Measurements from ENCODE around the gene ZBTB7C. TPM values are rescaled to one million over a fixed set of nuclear protein-coding genes. Genes with fewer than 3 reads are reported as not detected.

ZBTB7C gene
- total RNA-seq, 1 donor from 2014 or later: 15.0 TPM

DNA sequence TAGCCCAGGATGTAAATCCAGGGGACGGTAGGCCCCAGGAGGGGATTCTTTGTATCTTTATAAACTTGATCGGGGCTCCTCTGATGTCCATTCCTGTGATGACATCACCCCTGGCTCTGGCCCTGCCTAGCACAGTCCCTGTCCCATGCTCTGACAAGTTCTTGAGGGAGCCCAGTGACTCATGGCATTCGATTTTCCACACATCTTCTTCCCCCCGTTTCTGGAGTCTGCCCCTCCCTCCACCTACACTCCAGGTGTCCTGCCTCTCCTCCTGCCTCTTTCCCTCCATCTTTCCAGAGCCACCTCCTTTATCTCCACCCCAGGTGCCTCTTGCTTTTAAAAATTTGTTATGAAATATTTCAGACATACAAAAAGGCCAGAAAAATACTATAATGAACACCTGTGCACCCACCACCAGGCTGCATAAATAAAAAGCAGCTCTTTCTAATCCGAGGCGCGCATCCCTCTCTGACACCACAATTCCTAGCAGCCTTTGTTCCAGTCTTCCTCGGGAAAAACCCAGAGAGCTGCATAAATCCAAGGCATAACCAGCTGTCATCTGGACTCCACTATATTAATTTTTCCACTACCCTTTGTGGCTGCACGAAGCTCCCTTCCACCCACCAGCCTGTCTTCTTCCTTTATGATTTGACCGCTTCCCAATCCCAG, 207.7 kb downstream of the ZBTB7C start:
- Histone ChIP-seq H3K27me3 (ENCODE audit: low read depth) (no peaks in the 10 kb centered on the region), H3K4me1 (no peaks in the 10 kb centered on the region), H3K27ac (no peak overlapping the region), H3K9me3 (no peaks in the 10 kb centered on the region), H3K4me3 (no peak overlapping the region), H3K36me3 (no peaks in the 10 kb centered on the region)
- DNase-seq: no peak
- intact Hi-C loops (cut with DNase I): no loop called here
- ATAC-seq: no peak
- TF ChIP-seq CTCF (IDR thresholded peaks at IDR 0.05): no peak

DNA sequence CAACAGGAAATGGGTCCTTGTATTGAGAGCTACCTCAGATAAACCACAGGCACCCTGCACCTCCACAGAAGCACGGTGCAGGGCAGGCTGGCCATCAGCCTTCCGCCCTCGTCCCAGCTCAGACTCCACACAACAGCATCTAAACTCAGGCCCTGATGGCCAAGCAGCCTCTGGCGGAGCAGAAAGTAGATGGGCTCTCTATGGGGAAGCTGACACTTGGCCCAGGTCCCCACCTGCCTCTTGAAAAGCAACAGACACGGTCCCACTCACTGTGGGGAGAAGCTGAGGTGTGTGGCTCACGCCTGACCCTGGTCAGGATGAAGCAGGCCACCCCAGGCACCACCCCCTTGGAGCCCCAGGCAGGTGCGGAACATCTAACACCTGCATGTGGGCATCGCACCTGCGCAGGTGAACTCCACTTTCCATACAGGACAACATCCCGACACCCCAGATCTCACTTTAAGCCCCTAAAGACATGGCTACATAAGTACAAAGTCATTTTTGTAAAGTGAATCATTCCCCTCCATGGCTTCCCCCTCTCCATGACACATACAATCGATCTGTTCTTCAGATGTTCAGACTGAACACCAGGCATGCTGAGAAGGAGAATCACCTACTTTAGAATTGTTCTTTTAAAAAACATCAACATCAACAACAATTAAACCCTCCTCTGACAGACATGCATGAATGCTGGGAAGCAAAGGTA, 208.4 kb downstream of the ZBTB7C start:
- no peak for TF ChIP-seq CTCF (IDR thresholded peaks at IDR 0.05)
- Histone ChIP-seq H3K27me3 (ENCODE audit: low read depth) (no peaks in the 10 kb centered on the region), H3K27ac (no peak overlapping the region), H3K4me1 (no peaks in the 10 kb centered on the region), H3K9me3 (no peaks in the 10 kb centered on the region), H3K4me3 (no peak overlapping the region), H3K36me3 (no peaks in the 10 kb centered on the region)
- DNase-seq (no peak), ATAC-seq (no peak)
- intact Hi-C loops (cut with DNase I): no loop called here

- Histone ChIP-seq H3K9me3 (no peaks in the 10 kb centered on the region), H3K4me3 (no peak overlapping the region), H3K27ac (no peak overlapping the region), H3K36me3 (no peaks in the 10 kb centered on the region), H3K4me1 (peaks cover 6% of the 10 kb centered on the region), H3K27me3 (ENCODE audit: low read depth) (no peaks in the 10 kb centered on the region)
- TF ChIP-seq CTCF (IDR thresholded peaks at IDR 0.05): no peak
- intact Hi-C loops (cut with DNase I): no loop called here
- ATAC-seq (no peak), DNase-seq (no peak)
Measured at GRCh38 chr18:48199399-48199798, 209.8 kb downstream of the ZBTB7C start.

DNA sequence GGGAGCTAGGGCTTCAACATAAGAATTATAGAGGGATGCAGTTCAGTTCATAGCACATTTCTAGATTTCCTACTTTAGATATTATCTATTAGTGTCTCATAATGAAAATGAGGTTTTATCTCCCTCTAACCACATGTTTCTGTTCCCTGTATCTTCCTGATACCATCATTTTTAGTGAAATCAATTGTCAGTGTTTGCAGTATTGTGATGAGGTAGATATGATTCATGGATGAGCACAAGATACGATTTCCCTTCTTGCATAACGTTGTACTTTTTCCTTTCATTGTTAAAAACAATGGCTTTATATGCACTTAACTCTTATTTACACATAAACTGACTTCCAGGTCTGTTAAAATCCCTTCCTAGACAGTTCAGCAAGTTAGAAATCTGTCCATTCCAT, 211.4 kb downstream of the ZBTB7C start:
- no peak for DNase-seq
- TF ChIP-seq CTCF (IDR thresholded peaks at IDR 0.05): no peak
- H3K27ac ChIP-seq: no peak overlapping the region
- no peak for ATAC-seq
- no peaks in the 10 kb centered on the region for H3K9me3 ChIP-seq
- no peaks in the 10 kb centered on the region for H3K36me3 ChIP-seq
- peaks cover 9% of the 10 kb centered on the region for H3K4me1 ChIP-seq
- H3K4me3 ChIP-seq: no peak overlapping the region
- no peaks in the 10 kb centered on the region for H3K27me3 ChIP-seq (ENCODE audit: low read depth)
- intact Hi-C loops (cut with DNase I): no loop called here

DNA sequence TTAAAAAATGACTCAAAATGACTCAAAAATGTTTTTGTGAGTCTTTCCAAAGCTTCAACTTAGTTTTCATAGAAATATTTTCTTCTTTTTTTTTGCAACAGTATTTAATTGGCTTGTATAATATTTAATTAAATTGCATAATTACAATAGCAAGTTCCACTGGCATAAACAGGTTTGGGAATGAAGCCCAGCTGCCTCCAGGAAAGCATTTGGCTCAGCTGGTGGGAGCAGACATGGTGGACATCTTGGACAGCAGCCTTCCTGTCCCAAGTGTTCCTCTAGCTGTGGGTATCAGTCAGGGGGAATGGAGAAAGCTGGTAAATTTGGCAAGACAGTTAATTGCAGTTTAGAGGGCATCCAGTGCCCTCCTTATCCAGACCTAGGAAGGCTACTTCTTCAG, 213.4 kb downstream of the ZBTB7C start:
- Histone ChIP-seq H3K27me3 (ENCODE audit: low read depth) (no peaks in the 10 kb centered on the region), H3K27ac (no peak overlapping the region), H3K4me3 (no peak overlapping the region), H3K9me3 (no peaks in the 10 kb centered on the region), H3K36me3 (no peaks in the 10 kb centered on the region), H3K4me1 (peaks cover 9% of the 10 kb centered on the region)
- TF ChIP-seq CTCF (IDR thresholded peaks at IDR 0.05): no peak
- DNase-seq (no peak), ATAC-seq (no peak)
- intact Hi-C loops (cut with DNase I): no loop called here

Data from lower lobe of right lung (tissue), 2 donors.